ENCODE data around the gene CCDC86.

GRCh38 chr11:60834742-60835533 lies 7.0 kb upstream of the CCDC86 start:
- TF ChIP-seq MAZ (IDR thresholded peaks at IDR 0.05; ENCODE audit: borderline replicate concordance, low read depth, low read length) = no peak
- TF ChIP-seq SMC3 (IDR thresholded peaks at IDR 0.05; ENCODE audit: low read depth, low read length) = no peak
- no peak for TF ChIP-seq CTCF (conservative IDR thresholded peaks at IDR 0.05; ENCODE audit: low read depth, low read length)
- TF ChIP-seq RAD21 (IDR thresholded peaks at IDR 0.05; ENCODE audit: low read length) = no peak
- TF ChIP-seq POLR2A (IDR thresholded peaks at IDR 0.05; ENCODE audit: low read depth, low read length) = no peak

Measured in IMR-90 (cell line).